Measurements from ENCODE around the gene ADCY2. TPM values are rescaled to one million over a fixed set of nuclear protein-coding genes. Genes with fewer than 3 reads are reported as not detected.

Gene ADCY2
- total RNA-seq, 2 experiments from 2014 or later, result not detected

DNA sequence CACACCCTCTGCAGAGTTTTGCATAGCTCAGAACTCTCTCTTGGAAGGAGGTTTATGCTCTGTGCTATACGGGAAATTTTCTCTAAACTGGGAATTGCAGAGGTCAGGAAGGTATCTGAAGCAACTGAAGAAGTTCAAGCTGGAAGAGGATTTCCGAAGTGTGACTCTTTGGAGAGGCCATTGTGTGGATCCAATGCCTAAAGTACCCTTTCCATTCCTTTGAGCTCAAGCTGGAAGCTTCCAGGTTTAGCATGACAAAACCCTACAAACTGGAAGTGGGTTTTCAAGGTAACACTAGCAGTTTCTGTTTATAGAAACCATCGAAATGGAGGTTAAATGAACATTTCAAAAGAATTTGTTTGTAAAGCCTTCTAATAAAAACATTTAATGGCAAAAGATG is 267.9 kb downstream of the ADCY2 start:
- no peak overlapping the region for H3K4me3 Mint-ChIP-seq
- ChIA-PET CTCF (no interaction called here), POLR2A (no interaction called here)
- no peaks in the 10 kb centered on the region for H3K4me1 Mint-ChIP-seq
- H3K27ac Mint-ChIP-seq, result no peak overlapping the region
- H3K36me3 Mint-ChIP-seq (ENCODE audit: low read depth), result no peaks in the 10 kb centered on the region
- DNase-seq, result no peak
- H3K27me3 Mint-ChIP-seq, result no peaks in the 10 kb centered on the region
- H3K9me3 Mint-ChIP-seq, result no peaks in the 10 kb centered on the region

DNA sequence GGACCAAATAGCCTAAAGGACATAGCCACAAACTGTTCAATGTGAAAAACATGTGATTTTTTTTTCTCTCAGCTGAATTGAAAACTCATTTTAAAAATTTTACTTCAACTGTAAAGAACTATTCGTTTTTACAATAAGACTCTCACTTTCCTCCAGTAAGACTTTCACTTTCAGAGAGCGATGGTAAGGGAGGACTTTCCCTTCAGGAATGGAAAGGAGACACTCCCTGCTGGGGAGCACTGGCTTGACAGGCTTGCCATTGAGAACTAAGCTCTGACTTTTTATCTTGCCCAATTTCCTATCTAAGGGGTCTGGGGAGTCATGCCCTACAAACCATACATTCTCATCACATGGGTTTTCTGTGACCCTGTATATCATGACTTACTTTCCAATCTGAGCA is 268.3 kb downstream of the ADCY2 start:
- Mint-ChIP-seq H3K4me1 (no peaks in the 10 kb centered on the region), H3K27ac (no peak overlapping the region), H3K4me3 (no peak overlapping the region), H3K27me3 (no peaks in the 10 kb centered on the region), H3K36me3 (ENCODE audit: low read depth) (no peaks in the 10 kb centered on the region), H3K9me3 (no peaks in the 10 kb centered on the region)
- ChIA-PET CTCF (no interaction called here), POLR2A (no interaction called here)
- DNase-seq, result no peak

DNA sequence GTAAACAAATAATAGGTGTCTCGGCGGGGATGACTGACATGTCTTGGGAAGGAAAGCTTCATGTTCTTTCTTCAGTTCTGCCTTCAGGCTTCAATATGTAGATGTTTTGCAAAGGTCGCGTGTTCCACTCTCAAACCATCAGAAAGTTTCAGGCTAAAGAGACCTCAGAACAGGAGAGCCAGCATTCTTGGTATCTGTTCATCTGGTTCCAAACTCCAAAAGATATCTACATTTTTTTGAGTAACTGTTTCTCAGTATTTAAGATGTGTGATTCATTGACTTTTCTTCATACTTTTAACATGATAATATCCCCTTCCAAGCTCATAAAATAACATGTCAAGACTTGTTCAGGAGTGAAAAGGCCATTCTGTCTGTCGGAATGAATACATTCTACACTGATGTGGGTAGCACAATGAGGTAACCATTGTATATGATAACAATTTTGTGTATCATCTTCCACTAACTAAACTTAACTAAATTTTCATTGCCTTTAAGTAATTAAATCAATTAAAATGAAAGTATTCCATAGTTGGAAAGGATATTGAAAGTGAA is 271.4 kb downstream of the ADCY2 start:
- ChIA-PET CTCF (no interaction called here), POLR2A (no interaction called here)
- no peak overlapping the region for H3K4me3 Mint-ChIP-seq
- DNase-seq, result no peak
- H3K9me3 Mint-ChIP-seq, result no peaks in the 10 kb centered on the region
- H3K36me3 Mint-ChIP-seq (ENCODE audit: low read depth), result no peaks in the 10 kb centered on the region
- H3K4me1 Mint-ChIP-seq, result no peaks in the 10 kb centered on the region
- no peak overlapping the region for H3K27ac Mint-ChIP-seq
- H3K27me3 Mint-ChIP-seq, result no peaks in the 10 kb centered on the region

DNA sequence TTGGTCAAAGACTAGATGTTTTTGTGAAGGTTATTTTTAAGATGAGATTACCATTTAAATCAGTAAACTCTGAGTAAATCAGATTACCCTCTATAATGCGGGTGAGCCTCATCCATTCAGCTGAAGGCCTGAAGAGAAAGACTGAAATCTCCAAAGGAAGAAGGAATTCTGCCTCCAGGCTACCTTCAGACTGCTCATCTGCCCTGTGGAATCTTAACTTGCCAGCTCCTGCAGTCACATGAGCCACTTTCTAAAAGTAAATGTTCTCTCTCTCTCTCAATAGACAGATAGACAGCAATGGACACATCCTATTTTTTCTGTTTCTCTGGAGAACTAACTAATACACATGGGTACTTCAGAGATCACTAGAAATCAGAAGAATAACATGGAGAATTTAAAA is 272.2 kb downstream of the ADCY2 start:
- ChIA-PET CTCF (no interaction called here), POLR2A (no interaction called here)
- Mint-ChIP-seq H3K9me3 (no peaks in the 10 kb centered on the region), H3K36me3 (ENCODE audit: low read depth) (no peaks in the 10 kb centered on the region), H3K4me1 (no peaks in the 10 kb centered on the region), H3K27ac (no peak overlapping the region), H3K27me3 (no peaks in the 10 kb centered on the region), H3K4me3 (no peak overlapping the region)
- no peak for DNase-seq

DNA sequence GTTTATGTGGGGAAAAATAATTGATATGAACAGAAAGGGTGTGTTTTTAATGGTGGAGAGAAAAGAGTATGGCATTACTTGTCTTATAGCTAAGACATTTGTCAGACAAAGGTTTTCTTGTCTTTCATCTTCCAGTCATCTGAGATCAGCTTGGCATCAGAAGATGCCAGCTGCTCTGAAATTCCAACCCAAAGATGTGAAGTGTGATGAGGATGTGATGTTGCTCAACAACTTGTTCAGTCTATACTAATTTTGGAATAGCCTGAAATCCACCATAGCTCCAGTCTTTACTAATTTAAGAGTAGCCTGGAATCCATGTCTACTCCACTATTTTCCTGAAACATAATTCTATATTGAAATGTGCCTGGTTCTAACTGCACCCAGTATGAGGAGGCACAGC is 272.7 kb downstream of the ADCY2 start:
- Mint-ChIP-seq H3K4me3 (no peak overlapping the region), H3K27ac (no peak overlapping the region), H3K27me3 (no peaks in the 10 kb centered on the region), H3K4me1 (no peaks in the 10 kb centered on the region), H3K9me3 (no peaks in the 10 kb centered on the region), H3K36me3 (ENCODE audit: low read depth) (no peaks in the 10 kb centered on the region)
- POLR2A ChIA-PET, result no interaction called here
- CTCF ChIA-PET, result no interaction called here
- DNase-seq, result no peak

DNA sequence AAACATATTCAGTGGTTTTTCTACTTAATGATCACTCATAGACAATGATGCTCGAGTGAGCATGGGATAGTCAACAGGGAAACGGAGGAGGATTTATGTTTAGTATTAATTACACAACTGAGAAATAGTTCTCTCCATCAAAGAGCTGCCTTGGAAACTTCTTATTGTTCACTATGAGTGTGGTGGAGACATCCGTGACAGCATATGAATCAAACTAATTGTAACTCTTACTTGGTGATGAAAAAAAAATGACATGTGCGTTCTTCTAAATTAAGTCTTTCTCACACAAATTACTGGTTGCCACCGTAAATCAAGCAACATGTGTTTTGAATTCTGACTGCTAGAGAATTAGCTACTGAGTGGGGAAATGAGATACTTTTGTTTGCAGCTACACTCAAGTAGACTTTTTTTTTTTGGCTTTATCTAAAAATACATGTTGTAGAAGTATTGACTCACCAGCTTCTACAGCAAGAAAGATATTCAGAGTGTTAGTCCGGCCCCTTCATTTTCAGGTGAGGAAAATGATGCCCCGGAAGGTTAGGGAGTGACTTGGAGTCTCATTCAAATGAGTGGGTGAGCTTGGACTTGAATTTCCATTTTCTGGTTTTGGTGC is 275.5 kb downstream of the ADCY2 start:
- ChIA-PET CTCF (interaction anchor here (0.6 kb wide), 3 partner anchors 42 to 850 kb away, joined by 3 to 4 read pairs (median 3); no protein-coding TSS in a partner anchor), POLR2A (no interaction called here)
- no peak overlapping the region for H3K27ac Mint-ChIP-seq
- H3K9me3 Mint-ChIP-seq, result no peaks in the 10 kb centered on the region
- H3K4me3 Mint-ChIP-seq, result no peak overlapping the region
- no peaks in the 10 kb centered on the region for H3K4me1 Mint-ChIP-seq
- H3K36me3 Mint-ChIP-seq (ENCODE audit: low read depth), result no peaks in the 10 kb centered on the region
- H3K27me3 Mint-ChIP-seq, result no peaks in the 10 kb centered on the region
- DNase-seq, result no peak

DNA sequence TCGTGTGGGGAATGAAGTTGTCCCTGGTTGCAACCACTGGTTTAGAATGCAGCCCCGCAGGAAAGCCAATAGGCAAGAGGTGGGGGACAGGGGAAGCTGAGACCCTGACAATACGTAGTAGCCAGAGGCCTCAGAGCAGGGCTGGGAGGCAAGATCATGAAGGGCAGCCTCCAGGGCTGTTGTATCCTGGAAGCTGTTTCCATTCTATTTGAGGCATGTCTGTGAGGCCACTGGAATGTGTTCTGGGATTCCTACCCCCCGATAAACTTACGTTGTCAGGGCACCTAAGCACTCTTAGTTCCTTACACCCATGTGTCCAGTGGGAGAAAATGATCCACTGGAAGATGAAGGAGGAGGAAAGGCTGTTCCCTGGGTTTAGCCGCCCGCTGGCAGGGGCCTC is 277.7 kb downstream of the ADCY2 start:
- no peak overlapping the region for H3K4me3 Mint-ChIP-seq
- no peak for DNase-seq
- ChIA-PET POLR2A (no interaction called here), CTCF (no interaction called here)
- H3K27ac Mint-ChIP-seq, result no peak overlapping the region
- no peaks in the 10 kb centered on the region for H3K9me3 Mint-ChIP-seq
- no peaks in the 10 kb centered on the region for H3K4me1 Mint-ChIP-seq
- no peaks in the 10 kb centered on the region for H3K36me3 Mint-ChIP-seq (ENCODE audit: low read depth)
- H3K27me3 Mint-ChIP-seq, result no peaks in the 10 kb centered on the region

DNA sequence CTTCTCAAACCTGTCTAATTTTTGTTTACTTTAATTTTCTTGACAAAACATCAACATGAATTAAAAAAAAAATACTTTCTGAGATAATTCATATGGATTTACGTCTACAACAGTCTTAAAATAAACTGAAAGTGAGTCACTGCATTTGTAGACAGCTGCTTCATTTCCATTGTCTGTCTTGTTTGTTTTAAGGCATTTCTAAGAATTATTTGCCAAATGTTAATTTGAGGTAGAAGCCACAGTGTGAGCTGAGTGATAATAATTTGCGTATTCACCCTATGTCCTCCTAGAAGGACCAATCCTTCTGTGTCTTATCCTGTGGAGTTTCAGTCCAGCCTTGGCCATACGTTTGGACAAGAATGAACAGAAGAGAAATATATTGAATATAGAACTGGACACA is 280.5 kb downstream of the ADCY2 start:
- CTCF ChIA-PET, result no interaction called here
- Mint-ChIP-seq H3K27me3 (no peaks in the 10 kb centered on the region), H3K27ac (no peak overlapping the region), H3K36me3 (ENCODE audit: low read depth) (no peaks in the 10 kb centered on the region), H3K9me3 (no peaks in the 10 kb centered on the region), H3K4me1 (no peaks in the 10 kb centered on the region), H3K4me3 (no peak overlapping the region)
- POLR2A ChIA-PET, result no interaction called here
- DNase-seq, result no peak

DNA sequence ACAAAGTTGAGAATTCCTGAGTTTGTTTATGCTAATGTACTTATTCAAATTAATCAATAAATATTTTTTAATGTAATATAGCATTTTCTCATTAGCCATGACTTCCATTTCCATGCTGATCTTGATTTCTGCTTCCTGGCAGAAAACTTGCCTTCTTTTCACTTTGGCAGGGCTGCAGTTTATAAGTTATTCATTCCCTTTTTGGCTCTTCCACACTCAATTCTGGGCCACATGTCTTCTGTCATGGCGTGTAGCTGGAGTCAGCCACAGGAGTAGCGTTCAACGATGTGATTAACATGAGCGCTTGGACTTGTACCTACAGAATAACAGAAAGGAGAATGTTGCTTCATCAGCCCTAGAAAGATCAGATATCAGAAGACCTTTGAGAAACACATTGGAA is 282.1 kb downstream of the ADCY2 start:
- no peak overlapping the region for H3K4me3 Mint-ChIP-seq
- no peak for DNase-seq
- POLR2A ChIA-PET, result no interaction called here

DNA sequence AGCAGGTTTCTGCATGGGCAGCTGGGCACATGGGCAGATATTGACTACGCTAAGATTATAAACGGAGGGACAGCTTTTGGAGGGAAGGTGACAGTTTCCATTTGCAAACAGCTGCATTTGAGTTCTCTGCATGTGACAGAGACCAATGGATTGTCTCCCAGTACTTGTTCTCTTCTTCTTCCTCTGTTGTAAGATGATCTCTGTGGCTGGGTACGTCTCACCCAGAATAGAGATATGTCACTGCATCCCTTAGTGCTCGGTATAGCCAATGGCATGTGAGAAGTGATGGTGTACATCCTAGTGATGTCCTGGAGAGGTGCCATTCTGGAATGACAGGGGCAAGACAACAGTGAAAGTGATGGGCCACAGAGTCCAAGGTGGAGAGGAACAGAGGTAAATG is 283.7 kb downstream of the ADCY2 start:
- ChIA-PET POLR2A (no interaction called here), CTCF (no interaction called here)
- no peak for DNase-seq
- Mint-ChIP-seq H3K4me3 (no peak overlapping the region), H3K27me3 (no peaks in the 10 kb centered on the region), H3K36me3 (ENCODE audit: low read depth) (no peaks in the 10 kb centered on the region), H3K9me3 (no peaks in the 10 kb centered on the region), H3K27ac (no peak overlapping the region), H3K4me1 (no peaks in the 10 kb centered on the region)

More for the DNA sequence above, 282.1 kb downstream of the ADCY2 start:
- Mint-ChIP-seq H3K4me1 (no peaks in the 10 kb centered on the region), H3K36me3 (ENCODE audit: low read depth) (no peaks in the 10 kb centered on the region), H3K9me3 (no peaks in the 10 kb centered on the region), H3K27me3 (no peaks in the 10 kb centered on the region), H3K27ac (no peak overlapping the region)
- CTCF ChIA-PET, result no interaction called here

DNA sequence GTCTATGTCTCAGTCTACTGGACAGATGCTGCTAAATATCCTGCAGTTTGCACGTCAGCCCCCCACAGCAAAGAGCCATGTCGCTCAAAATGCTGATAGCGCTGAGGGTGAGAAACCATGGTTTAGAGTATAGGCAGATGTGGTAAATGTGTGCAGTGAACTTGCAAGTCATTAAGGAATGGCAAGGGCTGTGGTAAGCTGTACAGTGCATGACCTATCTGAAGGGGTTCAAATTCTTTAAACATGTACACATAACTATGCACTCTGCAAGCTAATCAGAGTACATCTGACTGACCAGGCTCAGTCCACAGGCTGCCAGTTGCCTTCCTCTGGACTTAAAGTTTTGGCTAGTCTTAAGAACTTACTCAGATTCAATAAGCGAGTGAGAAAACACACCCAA is 284.3 kb downstream of the ADCY2 start:
- no peak overlapping the region for H3K4me3 Mint-ChIP-seq
- no peak for DNase-seq
- H3K27ac Mint-ChIP-seq, result no peak overlapping the region
- no peaks in the 10 kb centered on the region for H3K27me3 Mint-ChIP-seq
- no peaks in the 10 kb centered on the region for H3K36me3 Mint-ChIP-seq (ENCODE audit: low read depth)
- POLR2A ChIA-PET, result no interaction called here
- CTCF ChIA-PET, result no interaction called here
- no peaks in the 10 kb centered on the region for H3K4me1 Mint-ChIP-seq
- H3K9me3 Mint-ChIP-seq, result no peaks in the 10 kb centered on the region

DNA sequence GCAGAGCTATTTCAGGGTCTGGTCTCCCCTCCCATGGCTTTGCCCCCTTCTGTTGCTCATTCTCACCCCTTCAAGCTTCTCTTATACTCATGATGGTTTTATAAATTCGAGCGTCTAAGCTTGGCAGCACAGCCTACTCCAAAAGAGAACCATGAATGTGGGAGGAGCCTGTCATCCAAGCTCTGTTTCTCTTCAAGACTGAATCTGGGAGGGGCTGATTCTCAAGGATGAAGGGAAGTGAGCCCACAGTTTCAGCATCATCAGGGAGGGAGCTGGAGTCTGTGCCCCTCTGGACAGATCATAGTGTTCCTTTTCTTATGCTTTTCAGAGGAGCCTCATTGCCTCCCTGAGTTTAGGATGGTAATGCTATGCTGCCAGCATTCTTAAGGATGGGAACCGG is 286.4 kb downstream of the ADCY2 start:
- Mint-ChIP-seq H3K4me3 (no peak overlapping the region), H3K27ac (no peak overlapping the region), H3K4me1 (no peaks in the 10 kb centered on the region), H3K36me3 (ENCODE audit: low read depth) (no peaks in the 10 kb centered on the region), H3K27me3 (peaks cover 3% of the 10 kb centered on the region), H3K9me3 (no peaks in the 10 kb centered on the region)
- ChIA-PET POLR2A (no interaction called here), CTCF (interaction anchor here (0.9 kb wide), 1 partner anchor 9 kb away, joined by 3 read pairs; no protein-coding TSS in a partner anchor)
- no peak for DNase-seq

DNA sequence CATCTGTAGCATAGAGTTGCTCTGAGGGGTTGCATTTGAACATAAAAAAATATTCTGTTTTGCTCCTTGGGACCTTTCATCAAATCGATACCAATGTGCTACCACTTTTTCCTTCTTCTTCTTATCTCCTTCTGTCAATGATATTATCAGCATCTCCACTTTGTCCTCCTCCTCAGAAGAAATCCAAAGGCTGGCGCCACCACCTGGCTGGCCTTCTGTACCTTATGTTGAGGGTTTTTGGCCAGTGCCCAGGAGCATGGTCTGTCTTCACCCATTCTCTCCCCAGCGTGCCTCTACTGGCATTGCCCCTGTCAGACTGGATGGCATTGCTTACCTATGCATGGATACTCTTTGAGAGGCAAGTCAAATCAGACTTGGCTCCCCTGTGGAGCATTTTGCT is 287.8 kb downstream of the ADCY2 start:
- DNase-seq, result no peak
- Mint-ChIP-seq H3K27ac (no peak overlapping the region), H3K9me3 (no peaks in the 10 kb centered on the region), H3K27me3 (peaks cover 3% of the 10 kb centered on the region), H3K36me3 (ENCODE audit: low read depth) (no peaks in the 10 kb centered on the region), H3K4me3 (no peak overlapping the region), H3K4me1 (no peaks in the 10 kb centered on the region)
- ChIA-PET POLR2A (no interaction called here), CTCF (no interaction called here)

DNA sequence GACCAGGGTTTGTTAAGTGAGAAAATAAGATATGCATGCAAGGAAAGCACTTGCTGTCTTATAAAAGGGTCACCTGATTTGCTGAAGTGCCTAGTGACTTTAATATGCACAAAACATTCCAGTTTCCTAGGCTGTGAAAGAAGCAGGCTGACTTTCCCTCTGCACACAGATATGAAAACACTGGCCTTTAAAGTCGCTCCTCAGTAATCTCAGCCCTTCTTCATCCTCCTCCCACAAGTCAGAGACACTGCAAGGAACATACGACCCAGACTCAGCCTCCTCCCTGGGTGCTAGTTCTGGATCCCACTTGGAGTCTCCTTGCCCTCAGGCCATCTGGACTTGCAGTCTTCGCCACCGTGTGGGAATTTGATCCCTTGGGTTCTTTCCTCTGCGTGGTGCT is 288.9 kb downstream of the ADCY2 start:
- Mint-ChIP-seq H3K4me1 (no peaks in the 10 kb centered on the region), H3K9me3 (no peaks in the 10 kb centered on the region), H3K36me3 (ENCODE audit: low read depth) (no peaks in the 10 kb centered on the region), H3K27ac (no peak overlapping the region), H3K4me3 (no peak overlapping the region), H3K27me3 (peaks cover 3% of the 10 kb centered on the region)
- ChIA-PET CTCF (no interaction called here), POLR2A (no interaction called here)
- no peak for DNase-seq

Measured in activated CD4-positive, alpha-beta T cell treated with anti-CD3 and anti-CD28 coated beads, Interleukin-2, amount 10 ng/mL, durations not matched to agents 7 days and 5 days (primary cell).